Mucosa of descending colon (tissue), 3 donors: ENCODE data around the gene PIGA. TPM values are rescaled to one million over a fixed set of nuclear protein-coding genes. Genes with fewer than 3 reads are reported as not detected.

Experiments used
- ATAC-seq: fragments of 200-7000 bp; cut with Tn5 transposase; one replicate; pipeline ENCODE4 v1.9.1; 2020; ENCODE audit warnings: mild to moderate bottlenecking, moderate library complexity
- DNase-seq, 3 donors: peaks; one replicate each; pipeline ENCODE4 v3.0.0-alpha.2; 2020
- H3K36me3 ChIP-seq: fragments of 200-600 bp; one replicate; pipeline ENCODE4 v1.8.0; 2021; ENCODE audit warnings: low read depth, mild to moderate bottlenecking
- H3K4me1 ChIP-seq: fragments of 200-600 bp; one replicate; pipeline ENCODE4 v1.8.0; 2021; ENCODE audit warnings: low read depth, mild to moderate bottlenecking
- H3K4me3 ChIP-seq: fragments of 200-600 bp; one replicate; pipeline ENCODE4 v1.8.0; 2021; ENCODE audit warnings: mild to moderate bottlenecking
- H3K9me3 ChIP-seq: fragments of 200-600 bp; one replicate; pipeline ENCODE4 v1.8.0; 2021; ENCODE audit warnings: mild to moderate bottlenecking
- CTCF ChIP-seq: fragments of 200-600 bp; IDR thresholded peaks from one replicate; pipeline ENCODE4 v1.8.0; 2022; ENCODE audit warnings: antibody characterized with exemption, mild to moderate bottlenecking
- intact Hi-C, 2 donors: fragments of 100-400 bp; cut with DNase I in 1 of 2; cut with micrococcal nuclease in 1 of 2; formaldehyde crosslinking; loops; one replicate each; pipeline versions ENCODE4 v1.11.0 to v1.11.1; 2022; cut with DNase I, micrococcal nuclease
- total RNA-seq, 3 donors: library from RNA; stranded (reverse); fragmentation: NEBNext Ultra II Directional in 2 of 3; extraction: Animal tissue kit (Norgen Biotek cat#: 25700) in 2 of 3; gene quantifications; one replicate each; pipeline versions ENCODE4 v1.2.1 to v1.2.4, GENCODE V29; 2021 to 2023
- donor health status: DM: no; HTN: no; CAD: no; lungs with moderate emphysema.
- donor health status: DM: no; HTN: no; CAD: no.
- donor health status: DM: no; HTN: yes; CAD: no.

Gene PIGA
- total RNA-seq, 3 donors from 2014 or later: 11.7 to 14.1 (median 12.6) TPM

GRCh38 chrX:15349046-15349445 lies 13.7 kb upstream of the PIGA start:
- intact Hi-C loops: loop anchor here (5.0 kb wide), 2 partner anchors 113 to 118 kb away; no protein-coding TSS in a partner anchor
- no peak for TF ChIP-seq CTCF
- Histone ChIP-seq H3K9me3 (no peaks in the 10 kb centered on the region), H3K36me3 (no peaks in the 10 kb centered on the region), H3K4me3 (no peak overlapping the region), H3K4me1 (no peaks in the 10 kb centered on the region)
- peak; percentile 68 for ATAC-seq
- peak in 1 of 3 donors; percentile 64 for DNase-seq

GRCh38 chrX:15345976-15346375 lies 10.7 kb upstream of the PIGA start:
- Histone ChIP-seq H3K4me3 (no peak overlapping the region), H3K9me3 (no peaks in the 10 kb centered on the region), H3K4me1 (no peaks in the 10 kb centered on the region), H3K36me3 (no peaks in the 10 kb centered on the region)
- intact Hi-C loops: loop anchor here (5.0 kb wide), 2 partner anchors 116 to 121 kb away; no protein-coding TSS in a partner anchor
- no peak for DNase-seq
- ATAC-seq: no peak
- TF ChIP-seq CTCF: no peak

GRCh38 chrX:15344106-15344505 lies 8.8 kb upstream of the PIGA start:
- Histone ChIP-seq H3K4me1 (no peaks in the 10 kb centered on the region), H3K4me3 (no peak overlapping the region), H3K9me3 (no peaks in the 10 kb centered on the region), H3K36me3 (no peaks in the 10 kb centered on the region)
- ATAC-seq (no peak), DNase-seq (no peak)
- no peak for TF ChIP-seq CTCF
- intact Hi-C loops: no loop called here

- no peak for ATAC-seq
- Histone ChIP-seq H3K4me1 (no peaks in the 10 kb centered on the region), H3K9me3 (no peaks in the 10 kb centered on the region), H3K4me3 (no peak overlapping the region), H3K36me3 (no peaks in the 10 kb centered on the region)
- DNase-seq: no peak
- no peak for TF ChIP-seq CTCF
- intact Hi-C loops: no loop called here
These were observed 7.8 kb upstream of the PIGA start for GRCh38 chrX:15343075-15343476.

GRCh38 chrX:15340867-15341266 lies 5.5 kb upstream of the PIGA start:
- no peak for TF ChIP-seq CTCF
- H3K4me1 ChIP-seq: no peaks in the 10 kb centered on the region
- H3K4me3 ChIP-seq: no peak overlapping the region
- no peaks in the 10 kb centered on the region for H3K9me3 ChIP-seq
- DNase-seq: no peak
- no peaks in the 10 kb centered on the region for H3K36me3 ChIP-seq
- no peak for ATAC-seq
- intact Hi-C loops: no loop called here

GRCh38 chrX:15336023-15336413 lies 695 bp upstream of the PIGA start:
- Histone ChIP-seq H3K4me1 (no peaks in the 10 kb centered on the region), H3K36me3 (no peaks in the 10 kb centered on the region), H3K4me3 (no peak overlapping the region), H3K9me3 (no peaks in the 10 kb centered on the region)
- no peak for TF ChIP-seq CTCF
- DNase-seq (peak in 1 of 3 donors; percentile 26), ATAC-seq (no peak)
- intact Hi-C loops: no loop called here
